Measurements from ENCODE around the gene TRIM9. TPM values are rescaled to one million over a fixed set of nuclear protein-coding genes. Genes with fewer than 3 reads are reported as not detected.

The TRIM9 gene
- total and polyA plus RNA-seq, 4 donors = 0.08 to 1.3 (median 0.50) TPM

DNA sequence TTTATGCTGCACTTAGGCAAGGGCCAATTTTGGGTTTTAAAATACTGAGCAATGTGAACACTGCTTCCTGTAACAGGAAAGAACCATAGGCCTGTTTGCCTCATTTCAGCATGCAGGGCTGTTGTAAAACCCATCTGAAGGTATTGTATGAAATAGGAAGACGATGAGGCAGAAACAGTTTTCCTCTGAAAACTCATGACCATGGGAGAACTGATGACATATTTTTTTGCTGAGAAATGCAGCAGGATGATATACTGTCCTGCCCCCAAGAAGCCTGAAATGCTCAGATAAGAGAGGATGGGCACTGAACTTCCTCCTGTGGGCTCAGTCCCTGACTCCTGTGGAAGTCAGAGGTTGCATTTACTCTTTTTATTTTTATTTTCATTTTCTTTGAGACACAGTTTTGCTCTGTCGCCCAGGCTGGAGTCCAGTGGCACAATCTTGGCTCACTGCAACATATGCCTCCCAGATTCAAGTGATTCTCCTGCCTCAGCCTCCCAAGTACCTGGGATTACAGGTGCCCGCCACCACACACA is 168.0 kb downstream of the TRIM9 start:
- Histone ChIP-seq H3K36me3 (ENCODE audit: control insufficient read depth in 4 of 4, insufficient read depth in 4 of 4, low read length in 4 of 4) (peaks cover 0 to 13% (median 4%) of the 10 kb centered on the region in 4 donors), H3K27ac (ENCODE audit: low read depth in 1 of 2, low read length in 1 of 2) (peak overlapping the region in 1 of 2 donors; percentile 14), H3K9ac (ENCODE audit: insufficient read depth in 1 of 2, low read length in 2 of 2) (no peak overlapping the region), H3K27me3 (ENCODE audit: control insufficient read depth in 3 of 3, insufficient read depth in 3 of 3, low read length in 2 of 3) (no peaks in the 10 kb centered on the region), H3K4me1 (ENCODE audit: control insufficient read depth in 5 of 5, insufficient read depth in 5 of 5, low read length in 5 of 5) (no peaks in the 10 kb centered on the region), H3K9me3 (ENCODE audit: control insufficient read depth in 4 of 4, insufficient read depth in 3 of 4, low read length in 3 of 4) (no peaks in the 10 kb centered on the region), H3K4me3 (no peak overlapping the region)
- WGBS, 2 donors = 49 to 74% methylated on average over 3 of the region's 3 CpGs
- DNase-seq (peak in 2 of 3 donors; percentile 6 to 12), ATAC-seq (ENCODE audit: insufficient read depth, low FRiP score) (no peak)
- TF ChIP-seq, protein P1, sequence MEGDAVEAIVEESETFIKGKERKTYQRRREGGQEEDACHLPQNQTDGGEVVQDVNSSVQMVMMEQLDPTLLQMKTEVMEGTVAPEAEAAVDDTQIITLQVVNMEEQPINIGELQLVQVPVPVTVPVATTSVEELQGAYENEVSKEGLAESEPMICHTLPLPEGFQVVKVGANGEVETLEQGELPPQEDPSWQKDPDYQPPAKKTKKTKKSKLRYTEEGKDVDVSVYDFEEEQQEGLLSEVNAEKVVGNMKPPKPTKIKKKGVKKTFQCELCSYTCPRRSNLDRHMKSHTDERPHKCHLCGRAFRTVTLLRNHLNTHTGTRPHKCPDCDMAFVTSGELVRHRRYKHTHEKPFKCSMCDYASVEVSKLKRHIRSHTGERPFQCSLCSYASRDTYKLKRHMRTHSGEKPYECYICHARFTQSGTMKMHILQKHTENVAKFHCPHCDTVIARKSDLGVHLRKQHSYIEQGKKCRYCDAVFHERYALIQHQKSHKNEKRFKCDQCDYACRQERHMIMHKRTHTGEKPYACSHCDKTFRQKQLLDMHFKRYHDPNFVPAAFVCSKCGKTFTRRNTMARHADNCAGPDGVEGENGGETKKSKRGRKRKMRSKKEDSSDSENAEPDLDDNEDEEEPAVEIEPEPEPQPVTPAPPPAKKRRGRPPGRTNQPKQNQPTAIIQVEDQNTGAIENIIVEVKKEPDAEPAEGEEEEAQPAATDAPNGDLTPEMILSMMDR (IDR thresholded peaks at IDR 0.05; ENCODE audit: control extremely low read depth, extremely low read depth) = no peak

Other genes starting within 250 kb of the TRIM9 start
- gene ABHD12B, start 223.1 kb downstream of the TRIM9 start, total RNA-seq = under 1 TPM in 1 of 2 donors, not detected in 1; 0.95 TPM
- 1 to 10 TPM in 1 of 2 donors, under 1 TPM in 1; 0.56 to 1.0 TPM for gene ABHD12B, start 223.1 kb downstream of the TRIM9 start, polyA plus RNA-seq
- gene PYGL, start 150.6 kb downstream of the TRIM9 start, total RNA-seq = 10 to 100 TPM; 41.2 to 49.4 TPM
- 10 to 100 TPM; 18.7 to 85.4 TPM for gene PYGL, start 150.6 kb downstream of the TRIM9 start, polyA plus RNA-seq
- gene TMX1, start 145.1 kb upstream of the TRIM9 start, total RNA-seq = 10 to 100 TPM; 29.9 to 31.7 TPM
- 10 to 100 TPM in 1 of 2 donors, 1 to 10 TPM in 1; 6.8 to 22.8 TPM for gene TMX1, start 145.1 kb upstream of the TRIM9 start, polyA plus RNA-seq